CD4-positive, alpha-beta T cell treated with Interferon gamma for 1 hour (primary cell): Measurements from ENCODE around the gene GXYLT1.
"Not testable (repeated sequence)": the region's sequence is repeated elsewhere in the genome, so short reads cannot be mapped to it uniquely, and the experiment has no call there.

Experiments used
- DNase-seq: peaks from one replicate; pipeline ENCODE4 v3.0.0-alpha.2; 2020

GXYLT1 gene

DNA sequence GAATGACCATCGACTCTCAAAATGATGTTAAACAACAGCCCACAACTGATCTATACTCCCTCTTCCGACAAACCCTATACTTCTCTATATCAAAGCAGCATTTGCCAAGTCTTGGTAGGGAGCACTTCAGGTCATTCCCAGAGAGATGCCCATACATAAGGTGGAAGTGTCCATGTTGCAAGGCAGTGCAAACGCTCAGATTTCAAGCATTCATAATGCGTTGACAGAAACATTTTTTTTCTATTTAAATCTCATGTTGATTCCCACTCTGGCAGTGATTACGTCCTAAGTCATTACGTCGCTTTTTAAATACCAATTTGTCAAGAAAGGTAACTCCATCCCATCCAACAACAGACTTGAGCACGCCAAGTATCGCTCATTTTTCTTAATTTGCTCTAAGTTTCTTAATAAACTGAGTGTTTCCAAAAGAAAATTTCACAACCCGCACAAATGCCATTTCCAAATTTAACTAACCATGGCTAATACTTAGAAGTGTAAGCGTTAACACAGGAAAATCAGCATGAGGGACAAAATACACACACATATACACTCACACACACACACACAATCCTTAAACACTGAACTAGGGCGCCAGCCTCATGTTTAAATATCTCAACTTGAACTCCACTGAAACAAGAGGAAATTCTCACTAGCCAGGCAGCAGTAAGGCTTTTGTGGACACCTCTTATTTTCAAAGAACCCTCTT lies 1.1 kb downstream of the GXYLT1 start:
- DNase-seq, result no peak

DNA sequence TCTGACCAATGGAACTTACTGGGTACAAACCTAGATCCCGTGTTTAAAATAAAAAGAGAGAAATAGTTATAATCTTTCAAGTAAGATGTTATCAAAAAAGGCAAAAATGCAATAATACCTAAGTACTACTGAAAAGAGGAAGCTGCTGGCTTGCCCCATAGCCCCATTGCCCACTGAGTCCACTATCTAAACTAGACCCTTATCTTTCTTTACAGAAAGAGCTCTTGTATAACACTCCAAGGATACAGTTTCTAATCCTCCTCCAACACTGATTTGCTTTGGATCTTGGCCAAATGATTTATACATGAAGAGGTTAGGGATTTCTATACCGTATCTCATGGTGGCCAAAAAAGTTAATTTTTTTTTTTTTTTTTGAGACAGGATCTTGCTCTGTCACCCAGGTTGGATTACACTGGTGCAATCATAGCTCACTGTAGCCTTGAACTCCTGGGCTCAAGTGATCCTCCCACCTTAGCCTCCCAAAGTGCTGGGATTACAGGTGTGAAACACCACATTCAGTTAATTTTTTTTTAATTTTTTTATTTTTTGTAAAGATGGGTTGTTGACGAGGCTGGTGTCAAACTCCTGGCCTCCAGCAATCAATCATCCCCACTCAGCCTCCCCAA lies 2.6 kb downstream of the GXYLT1 start:
- no peak for DNase-seq

DNA sequence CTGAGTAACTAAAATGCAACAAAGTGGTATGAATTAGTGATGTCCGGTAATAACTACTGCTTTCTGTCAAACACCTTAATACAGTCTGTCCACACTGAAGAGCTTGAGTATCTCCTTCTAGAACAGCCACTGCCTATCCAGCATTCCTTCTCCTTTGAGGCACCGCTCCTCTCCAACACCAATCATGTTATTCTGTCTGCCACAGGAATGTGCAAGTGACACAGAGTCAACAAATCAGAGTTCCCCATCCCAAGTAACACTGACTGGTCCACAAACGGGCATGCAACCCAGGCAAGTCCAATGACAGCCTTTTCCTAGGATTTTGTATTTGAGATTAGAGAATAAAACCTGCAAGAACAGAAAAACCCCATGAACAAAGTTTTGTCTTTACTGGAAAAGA lies 3.8 kb downstream of the GXYLT1 start:
- no peak for DNase-seq

DNA sequence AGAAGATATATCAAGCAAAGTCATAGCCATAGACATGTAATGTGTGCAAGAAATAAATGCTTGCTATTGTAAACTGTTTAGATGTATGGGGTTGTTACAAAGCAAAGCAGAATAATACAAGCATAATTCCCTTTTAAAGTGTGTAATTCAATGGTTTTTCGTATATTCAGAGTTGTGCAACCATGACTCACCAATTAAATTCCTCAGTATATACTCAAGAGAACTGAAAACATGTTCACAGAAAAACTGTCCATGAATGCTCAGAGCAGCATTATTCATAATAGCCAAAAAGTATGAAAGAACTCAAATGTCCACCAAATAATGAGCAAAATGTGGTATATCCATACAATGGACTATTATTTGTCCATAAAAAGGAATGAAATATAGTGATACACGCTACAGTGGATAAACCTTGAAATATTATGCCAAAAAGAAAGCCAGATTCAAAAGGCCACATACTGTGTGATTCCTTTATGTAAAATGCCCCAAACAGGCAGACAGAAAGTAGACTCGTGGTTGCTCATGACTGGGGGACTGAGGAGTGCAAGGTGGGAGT lies 9.3 kb downstream of the GXYLT1 start:
- DNase-seq, result no peak

DNA sequence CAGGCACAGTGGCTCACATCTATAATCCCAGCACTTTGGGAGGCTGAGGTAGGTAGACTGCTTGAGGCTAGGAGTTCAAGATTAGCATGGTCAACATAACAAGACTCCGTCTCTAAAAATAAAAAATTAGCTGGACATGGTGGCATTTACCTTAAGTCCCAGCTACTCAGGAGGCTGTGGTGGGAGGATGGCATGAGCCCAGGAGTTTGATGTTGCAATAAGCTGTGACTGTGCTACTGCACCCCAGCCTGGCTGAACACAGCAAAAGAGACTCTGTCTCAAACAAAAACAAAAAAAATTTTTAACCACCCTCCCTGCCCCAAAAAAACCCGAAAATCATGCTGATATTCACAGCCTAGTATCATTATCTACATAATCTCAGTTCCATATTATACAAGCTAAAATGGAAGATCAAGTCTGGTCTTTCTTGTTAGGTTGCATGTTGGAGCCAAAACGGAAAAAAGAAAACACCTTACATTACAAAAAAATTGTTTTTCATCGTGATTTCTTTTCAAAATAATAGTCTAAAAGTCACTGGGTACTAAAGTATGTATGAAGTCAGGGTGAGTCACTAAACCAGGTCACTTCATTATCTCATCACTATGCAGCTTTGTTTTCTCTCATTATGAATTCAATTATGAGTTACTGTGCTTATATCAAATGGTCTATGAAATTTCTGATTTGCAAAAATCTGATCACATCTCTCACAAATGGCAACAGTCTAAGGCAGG lies 13.8 kb downstream of the GXYLT1 start:
- no peak for DNase-seq

DNA sequence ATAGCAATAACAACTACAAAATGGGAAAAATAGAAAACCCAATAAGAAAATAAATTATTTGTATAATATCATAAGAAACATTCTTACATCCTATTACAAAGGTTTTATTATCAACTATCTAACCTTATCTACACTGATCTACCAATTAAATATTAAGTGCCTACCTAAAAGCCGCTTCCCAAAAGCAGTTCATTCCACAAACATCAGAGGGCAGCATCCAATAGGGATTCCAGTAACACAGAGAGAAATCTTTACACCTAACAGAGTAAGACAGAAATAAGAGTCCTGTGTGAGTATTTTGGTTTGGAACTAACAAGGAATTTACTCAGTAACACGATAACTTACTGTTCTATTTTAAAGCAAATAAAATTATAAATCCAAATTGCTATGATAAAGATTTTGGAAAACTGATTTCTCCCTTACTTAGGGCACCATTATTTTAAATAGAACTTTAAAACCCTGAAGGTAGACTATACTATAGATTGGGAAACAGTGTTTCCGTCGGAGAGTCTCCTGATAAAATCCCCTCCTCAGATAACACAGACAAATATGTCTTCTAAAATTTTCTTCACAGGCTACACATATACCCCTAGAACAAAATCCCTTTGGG lies 15.0 kb downstream of the GXYLT1 start:
- no peak for DNase-seq

DNA sequence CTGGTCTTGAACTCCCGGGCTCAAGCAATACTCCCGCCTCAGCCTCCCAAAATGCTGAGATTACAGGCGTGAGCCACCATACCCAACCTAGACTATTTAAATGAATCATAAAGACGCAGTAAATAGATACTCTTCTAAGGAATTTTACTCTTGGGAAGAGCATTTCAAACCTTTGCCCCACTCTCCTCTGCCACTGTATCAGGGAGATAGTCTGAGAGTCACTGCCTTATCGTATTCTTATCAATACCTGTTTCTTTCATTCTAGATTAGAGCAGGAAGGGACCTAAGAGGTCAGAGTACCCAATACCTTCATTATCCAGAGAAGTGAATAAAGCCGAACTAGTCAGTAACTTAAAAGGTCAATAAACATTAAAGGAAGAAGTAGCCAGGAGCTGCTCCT lies 15.8 kb downstream of the GXYLT1 start:
- DNase-seq, result no peak

DNA sequence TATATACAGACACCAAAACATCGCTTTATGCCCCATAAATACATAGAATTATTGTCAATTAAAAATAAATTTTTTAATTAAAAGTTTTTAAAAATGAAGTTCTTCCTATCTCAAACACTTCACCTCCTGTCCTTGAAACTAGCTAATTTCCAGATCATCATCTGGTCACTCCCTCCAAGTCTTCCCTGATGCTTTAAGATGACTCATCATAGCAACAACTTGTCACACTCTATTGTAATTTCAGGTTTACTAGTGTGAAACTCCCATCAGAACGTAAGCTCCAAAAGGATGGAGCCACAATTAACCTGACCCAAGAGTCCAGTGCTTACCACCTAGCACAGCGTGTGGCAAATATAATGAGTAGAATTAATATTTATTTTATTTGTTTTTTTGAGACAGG lies 16.3 kb downstream of the GXYLT1 start:
- DNase-seq, result no peak

DNA sequence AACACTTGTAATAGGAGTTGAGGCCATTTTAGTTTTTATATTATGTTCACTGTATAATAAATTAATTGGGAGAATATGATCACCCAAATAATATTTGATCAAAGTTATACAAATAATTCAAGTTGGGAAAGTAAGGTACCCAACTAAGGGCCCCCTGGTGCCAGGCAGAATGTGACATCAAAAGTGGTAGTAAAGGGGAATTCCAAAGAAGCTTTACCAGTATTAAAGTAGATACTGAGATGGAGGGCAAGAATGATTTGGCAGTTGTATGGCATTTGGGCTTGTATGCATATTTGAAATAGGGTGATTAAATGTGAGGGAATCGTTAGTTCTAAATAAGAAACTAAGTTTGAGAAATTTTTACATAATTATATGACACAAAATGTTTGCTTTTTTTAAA lies 17.7 kb downstream of the GXYLT1 start:
- no peak for DNase-seq

DNA sequence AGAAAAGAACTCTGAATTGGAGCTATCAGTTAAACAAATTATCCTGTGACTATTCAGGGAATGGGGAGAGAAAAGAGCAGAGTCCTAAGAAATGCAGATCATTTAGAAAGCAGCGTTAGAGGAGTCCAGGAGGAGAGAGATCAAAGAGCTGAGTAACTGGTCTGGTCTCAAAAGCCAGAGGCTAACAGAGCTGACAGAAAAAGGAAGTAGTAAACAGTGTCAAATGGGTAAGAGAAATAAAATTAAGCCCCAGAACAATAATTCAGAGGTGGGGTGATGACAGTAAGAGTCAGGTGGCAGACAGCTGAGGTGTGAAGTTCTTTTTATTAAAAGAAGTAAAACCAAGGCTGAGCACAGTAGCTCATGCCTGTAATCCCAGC lies 19.3 kb downstream of the GXYLT1 start:
- no peak for DNase-seq

DNA sequence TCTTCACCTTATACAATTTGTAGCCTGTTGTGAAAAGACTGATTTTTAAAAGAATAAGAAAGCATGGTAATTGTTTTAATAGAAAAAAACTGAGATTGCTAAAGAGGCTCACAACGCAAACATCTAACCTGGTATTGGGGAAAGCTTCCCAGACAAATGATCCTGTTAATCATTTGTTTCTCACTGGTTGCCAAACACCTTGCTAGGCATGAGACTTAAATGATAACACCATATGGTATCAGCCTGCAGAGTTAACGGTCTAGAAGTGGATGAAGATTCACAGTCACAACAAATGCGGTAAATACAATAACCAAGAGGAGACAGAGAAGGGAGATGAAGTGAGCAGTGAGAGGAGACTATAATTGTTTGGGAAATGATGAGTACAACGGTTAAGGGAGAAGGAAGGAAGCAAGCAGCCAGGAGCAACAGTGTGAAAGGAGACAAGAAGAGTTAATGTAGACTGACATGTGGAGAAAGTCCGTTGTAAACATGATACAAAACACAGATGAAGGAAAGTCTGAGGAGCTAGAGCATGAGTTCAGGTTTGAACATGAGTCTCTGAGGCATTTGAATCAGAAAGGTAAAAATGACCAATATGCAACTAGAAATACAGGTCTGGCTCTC lies 19.8 kb downstream of the GXYLT1 start:
- no peak for DNase-seq

DNA sequence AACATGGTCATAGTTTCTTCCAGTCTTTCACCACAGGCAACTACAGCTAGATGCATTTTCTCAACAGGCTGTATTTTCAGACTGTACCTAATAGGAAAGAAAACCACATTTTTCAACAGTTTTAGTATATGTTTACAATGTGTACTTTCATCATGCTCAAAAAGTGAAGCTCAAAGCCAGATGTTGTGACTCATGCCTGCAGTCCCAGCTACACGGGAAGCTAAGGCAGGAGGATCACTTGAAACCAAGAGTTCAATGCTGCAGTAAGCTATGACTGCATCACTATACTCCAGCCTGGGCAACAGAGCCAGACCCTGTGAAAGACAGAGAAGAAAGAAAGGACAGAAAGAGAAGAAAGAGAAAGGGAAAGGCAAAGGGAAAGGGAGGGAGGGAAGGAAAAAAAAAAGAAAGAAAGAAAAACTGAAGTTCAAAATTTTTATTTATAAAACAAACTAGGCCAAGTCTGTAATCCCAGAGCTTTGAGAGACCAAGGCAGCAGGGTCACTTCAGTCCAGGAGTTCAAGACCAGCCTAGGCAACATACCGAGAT lies 25.5 kb downstream of the GXYLT1 start:
- DNase-seq, result no peak

DNA sequence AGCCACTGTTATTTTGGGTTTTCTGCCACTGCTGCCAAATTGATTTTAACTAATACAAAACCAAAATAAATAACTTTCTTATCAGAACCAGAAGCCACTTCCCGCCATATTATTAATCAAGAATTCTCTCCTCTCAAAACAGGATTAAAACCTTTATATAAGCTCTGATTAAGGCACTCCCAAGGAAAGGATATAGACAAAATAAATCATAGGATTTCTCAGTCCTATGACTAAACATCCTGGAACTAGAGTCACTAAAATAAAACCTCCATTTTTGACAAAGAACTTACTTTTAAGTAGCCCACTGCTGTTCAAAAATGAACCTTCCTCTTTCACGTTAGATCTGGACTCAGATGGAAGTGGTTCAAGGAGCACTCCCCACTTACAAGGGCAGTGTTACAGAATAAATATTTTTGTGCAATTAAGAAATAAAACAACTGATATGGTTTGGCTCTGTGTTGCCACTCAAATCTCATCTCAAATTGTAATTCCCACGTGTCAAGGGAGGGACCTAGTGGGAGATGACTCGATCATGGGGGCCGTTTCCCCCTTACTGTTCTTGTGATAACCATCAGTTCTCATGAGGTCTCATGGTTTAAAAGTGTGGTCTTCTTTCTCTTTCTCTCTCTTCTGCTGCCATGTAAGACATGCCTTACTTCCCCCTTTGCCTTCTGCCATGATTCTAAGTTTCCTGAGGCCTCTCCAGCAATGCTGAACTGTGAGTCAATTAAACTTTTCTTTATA lies 26.4 kb downstream of the GXYLT1 start:
- no peak for DNase-seq

DNA sequence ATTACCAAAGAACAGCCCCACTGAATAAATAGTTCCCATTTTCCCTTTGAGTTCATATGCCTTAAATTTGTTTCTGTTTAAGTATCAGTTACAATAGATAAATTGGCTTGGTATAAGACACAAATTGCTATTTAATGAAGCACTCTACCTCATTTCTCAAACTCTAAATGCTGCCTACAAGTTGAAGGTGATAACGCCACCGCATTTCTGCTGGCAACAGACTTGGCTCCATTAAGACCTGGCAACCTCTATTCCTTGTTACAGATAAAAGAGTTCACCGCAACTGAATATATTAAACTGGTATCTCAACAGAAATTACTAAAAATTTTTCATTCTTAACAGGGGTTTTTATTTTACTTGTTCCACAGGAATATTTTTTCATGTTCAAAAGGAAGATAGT lies 35.6 kb downstream of the GXYLT1 start:
- DNase-seq, result no peak

DNA sequence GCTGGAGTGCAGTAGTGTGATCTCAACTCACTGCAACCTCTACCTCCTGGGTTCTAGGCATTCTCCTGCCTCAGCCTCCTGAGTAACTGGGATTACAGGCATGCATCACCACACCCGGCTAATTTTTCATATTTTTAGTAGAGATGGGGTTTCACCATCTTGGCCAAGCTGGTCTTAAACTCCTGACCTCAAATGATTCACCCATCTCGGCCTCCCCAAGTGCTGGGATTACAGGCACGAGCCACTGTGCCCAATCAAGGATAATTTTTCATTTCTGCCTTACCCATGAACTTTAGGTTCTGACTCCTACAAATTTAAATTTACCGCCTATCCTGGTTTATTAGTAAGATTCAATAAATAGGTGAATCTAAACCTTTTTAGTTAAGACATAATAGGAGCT lies 37.9 kb downstream of the GXYLT1 start:
- DNase-seq, result not testable (repeated sequence)

DNA sequence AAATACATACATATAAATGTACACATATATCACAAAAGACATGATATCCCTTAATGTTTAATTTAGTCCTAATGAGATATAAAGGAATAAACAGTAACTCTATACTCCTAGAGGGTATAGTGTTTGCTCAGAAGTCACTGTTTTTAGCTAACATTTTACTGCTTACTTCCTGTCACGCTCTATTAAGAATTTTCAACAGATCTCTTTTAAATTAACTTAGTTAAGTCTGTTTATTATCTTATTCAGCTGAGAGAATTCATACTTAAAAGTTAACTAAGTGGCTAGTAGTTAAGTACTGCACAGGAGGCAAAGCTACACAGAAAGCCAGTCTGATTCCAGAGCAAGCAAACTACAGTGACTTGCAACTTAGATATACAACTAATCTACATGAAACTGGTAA lies 39.9 kb downstream of the GXYLT1 start:
- DNase-seq, result no peak

DNA sequence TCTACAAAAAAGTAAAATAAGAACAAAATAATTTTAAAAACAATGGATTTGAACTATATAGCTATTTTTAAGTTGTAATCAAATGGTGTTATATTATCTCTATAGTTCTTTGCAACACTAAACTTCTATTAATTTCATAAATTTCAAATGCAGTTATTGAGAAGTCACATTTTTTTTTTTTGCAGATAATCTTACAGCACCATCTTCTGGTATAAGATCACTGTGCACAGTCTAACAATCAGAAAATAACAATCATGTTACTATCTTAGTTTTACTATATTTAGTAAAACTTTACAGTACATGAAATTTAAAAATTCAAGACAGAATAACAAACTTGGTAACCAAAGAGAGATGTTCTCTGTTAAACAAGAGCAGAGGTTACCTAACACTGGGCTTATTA lies 40.6 kb downstream of the GXYLT1 start:
- no peak for DNase-seq

DNA sequence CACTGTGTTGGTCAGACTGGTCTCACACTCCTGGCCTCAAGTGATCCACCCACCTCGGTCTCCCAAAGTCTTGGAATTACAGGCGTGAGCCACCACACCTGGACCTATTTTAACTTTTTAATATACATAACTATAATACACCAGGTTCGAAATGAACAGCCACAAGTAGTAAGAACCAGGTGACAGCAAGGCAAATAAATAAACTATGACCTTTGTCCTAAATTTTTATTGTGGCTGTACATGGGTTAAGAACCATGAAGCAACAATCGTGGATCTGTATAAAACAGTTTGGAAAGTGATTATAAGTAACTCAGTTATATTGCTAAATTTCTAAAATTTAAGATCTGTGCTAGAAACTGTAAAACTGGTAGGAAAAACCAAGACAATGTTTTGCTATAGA lies 41.5 kb downstream of the GXYLT1 start:
- DNase-seq, result no peak

DNA sequence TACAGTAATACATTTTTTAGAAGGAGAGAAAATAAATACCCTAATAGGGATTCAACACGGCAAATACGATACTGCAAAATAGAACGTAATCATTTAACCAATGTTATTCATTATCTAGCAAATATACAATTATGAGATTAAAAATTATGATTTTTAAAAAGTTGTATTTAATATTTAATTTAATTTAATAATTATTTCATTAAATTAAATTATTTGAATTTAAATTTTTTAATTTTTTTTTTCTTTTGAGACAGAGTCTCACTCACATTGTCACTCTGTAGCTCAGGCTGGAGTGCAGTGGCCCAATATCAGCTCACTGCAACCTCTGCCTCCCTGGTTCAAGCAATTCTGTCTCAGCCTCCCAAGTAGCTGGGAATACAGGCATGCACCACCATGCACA lies 42.0 kb downstream of the GXYLT1 start:
- no peak for DNase-seq

DNA sequence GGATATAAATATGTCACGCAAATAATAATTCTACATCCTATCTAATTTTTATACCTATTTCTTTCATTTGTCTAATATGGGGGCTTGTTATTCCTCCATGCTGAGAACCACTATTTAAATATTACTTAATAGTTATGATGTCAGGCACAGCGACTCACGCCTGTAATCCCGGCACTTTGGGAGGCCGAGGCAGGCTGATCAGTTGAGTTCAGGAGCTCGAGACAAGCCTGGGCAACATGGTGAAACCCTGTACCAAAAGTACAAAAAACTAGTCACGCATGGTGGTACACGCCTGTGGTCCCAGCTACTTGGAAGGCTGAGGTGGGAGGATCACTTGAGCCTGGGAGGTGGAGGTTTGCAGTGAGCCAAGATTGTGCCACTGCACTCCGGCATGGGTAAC lies 45.2 kb downstream of the GXYLT1 start:
- DNase-seq, result no peak

DNA sequence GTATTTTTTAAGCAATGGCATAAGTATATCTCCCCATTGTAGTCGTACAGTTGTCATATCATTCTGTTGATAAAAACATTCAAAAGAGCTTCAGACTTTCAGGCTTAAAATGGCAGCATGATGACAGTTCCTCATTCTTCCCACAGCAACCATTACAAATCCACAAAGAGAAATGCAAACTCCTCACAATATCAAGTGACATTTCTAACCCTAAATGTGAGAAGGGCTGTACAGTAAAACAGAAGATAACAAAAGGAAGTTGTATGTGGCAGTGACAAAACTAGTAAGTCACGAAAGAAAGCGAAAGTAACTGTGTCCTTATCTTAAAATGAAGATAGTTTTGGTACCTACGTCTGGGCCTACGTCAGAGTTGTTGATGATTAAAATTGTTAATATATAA lies 46.7 kb downstream of the GXYLT1 start:
- no peak for DNase-seq

DNA sequence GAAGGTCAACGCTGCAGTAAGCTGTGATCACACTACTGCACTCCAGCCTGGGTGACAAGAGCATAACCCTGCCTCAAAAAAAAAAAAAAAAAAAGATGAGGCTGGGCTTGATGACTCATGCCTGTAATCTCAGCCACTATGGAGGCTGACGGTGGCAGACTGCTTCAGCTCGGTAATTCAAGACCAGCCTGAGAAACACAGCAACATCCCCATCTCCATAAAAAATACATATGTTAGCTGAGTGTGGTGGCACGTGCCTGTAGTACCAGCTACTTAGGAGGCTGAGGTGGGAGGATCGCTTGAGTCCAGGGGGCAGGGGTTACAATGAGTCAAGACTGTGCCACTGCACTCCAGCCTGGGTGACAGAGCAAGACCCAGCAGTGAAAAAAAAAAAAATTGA lies 50.4 kb downstream of the GXYLT1 start:
- DNase-seq, result peak; percentile 14
